Astrocyte (in vitro differentiated cells and primary cell): ENCODE measurements around the gene ETFB. TPM values are rescaled to one million over a fixed set of nuclear protein-coding genes. Genes with fewer than 3 reads are reported as not detected.

ENCODE experiments used
- DNase-seq: peaks from one replicate; pipeline ENCODE4 v3.0.0-alpha.2; 2010; ENCODE audit warnings: low read depth
- FAIRE-seq: peaks from 2 replicates; lab custom pipeline; 2011; peaks lifted over from hg19 to GRCh38; lab: Jason Lieb, UNC
- H2AFZ ChIP-seq: 2 replicates; pipeline ENCODE4 v1.6.0; 2012; ENCODE audit warnings: low read depth, low read length, inconsistent platforms
- H3K27ac ChIP-seq: 2 replicates; pipeline ENCODE4 v1.5.1; 2011; ENCODE audit warnings: low read depth, low read length, inconsistent platforms
- H3K27me3 ChIP-seq: 2 replicates; pipeline ENCODE4 v1.6.0; 2011; ENCODE audit warnings: low read length, inconsistent platforms; ENCODE audit not compliant: insufficient read depth
- H3K36me3 ChIP-seq: 2 replicates; pipeline ENCODE4 v1.5.1; 2011; ENCODE audit warnings: low read length, inconsistent platforms; ENCODE audit not compliant: insufficient read depth
- H3K4me1 ChIP-seq: 2 replicates; pipeline ENCODE4 v1.5.1; 2011; ENCODE audit warnings: low read length, inconsistent platforms; ENCODE audit not compliant: insufficient read depth
- H3K4me2 ChIP-seq: 2 replicates; pipeline ENCODE4 v1.6.0; 2012; ENCODE audit warnings: low read length, inconsistent platforms
- H3K4me3 ChIP-seq: 2 replicates; pipeline ENCODE4 v1.5.1; 2011; ENCODE audit warnings: low read depth, mild to moderate bottlenecking, low read length, inconsistent platforms; ENCODE audit not compliant: insufficient read depth
- H3K79me2 ChIP-seq: 2 replicates; pipeline ENCODE4 v1.6.0; 2012; ENCODE audit warnings: mild to moderate bottlenecking, low read length, inconsistent platforms; ENCODE audit not compliant: insufficient read depth
- H3K9ac ChIP-seq: 2 replicates; pipeline ENCODE4 v1.6.0; 2012; ENCODE audit warnings: mild to moderate bottlenecking, low read length, inconsistent platforms
- H3K9me3 ChIP-seq: 2 replicates; pipeline ENCODE4 v1.5.1; 2012; ENCODE audit warnings: low read depth, mild to moderate bottlenecking, low read length, inconsistent platforms; ENCODE audit not compliant: insufficient read depth
- H4K20me1 ChIP-seq: 2 replicates; pipeline ENCODE4 v1.6.0; 2012; ENCODE audit warnings: low read length, inconsistent platforms; ENCODE audit not compliant: insufficient read depth
- H3K27ac Mint-ChIP-seq: one replicate; pipeline ENCODE4 v1.8.0; 2021; ENCODE audit warnings: mild to moderate bottlenecking, mixed read lengths; ENCODE audit not compliant: unreplicated experiment
- H3K27me3 Mint-ChIP-seq: one replicate; pipeline ENCODE4 v1.8.0; 2021; ENCODE audit warnings: low read depth, mixed read lengths; ENCODE audit not compliant: unreplicated experiment
- H3K36me3 Mint-ChIP-seq: one replicate; pipeline ENCODE4 v1.8.0; 2021; ENCODE audit warnings: low read depth, mixed read lengths; ENCODE audit not compliant: unreplicated experiment
- H3K4me1 Mint-ChIP-seq: one replicate; pipeline ENCODE4 v1.8.0; 2021; ENCODE audit warnings: low read depth, mixed read lengths; ENCODE audit not compliant: unreplicated experiment
- H3K4me3 Mint-ChIP-seq: one replicate; pipeline ENCODE4 v1.8.0; 2021; ENCODE audit warnings: mild to moderate bottlenecking, moderate library complexity, mixed read lengths; ENCODE audit not compliant: unreplicated experiment
- H3K9me3 Mint-ChIP-seq: one replicate; pipeline ENCODE4 v1.8.0; 2021; ENCODE audit warnings: mild to moderate bottlenecking, mixed read lengths; ENCODE audit not compliant: unreplicated experiment
- CTCF ChIP-seq: IDR thresholded peaks from 2 replicates; pipeline ENCODE4 v1.5.1; 2011; ENCODE audit warnings: low read depth, mild to moderate bottlenecking, inconsistent platforms, low read length, moderate library complexity; ENCODE audit not compliant: insufficient read depth
- EZH2 ChIP-seq: IDR thresholded peaks from 2 replicates; pipeline ENCODE4 v1.6.1; 2012; ENCODE audit warnings: mild to moderate bottlenecking, low read length, inconsistent platforms; ENCODE audit not compliant: insufficient read depth
- total RNA-seq: library from RNA; stranded (reverse); gene quantifications from 2 replicates; pipeline ENCODE4 v1.2.1, GENCODE V29; 2021

The ETFB gene
- total RNA-seq, 1 donor from 2014 or later, result 64.3 TPM

GRCh38 chr19:51396175-51396574, 30.0 kb upstream of the ETFB start:
- no peak overlapping the region for H3K4me2 ChIP-seq
- TF ChIP-seq CTCF, result no peak
- H3K36me3 ChIP-seq, result no peaks in the 10 kb centered on the region
- no peak overlapping the region for H3K4me3 ChIP-seq
- H3K4me1 Mint-ChIP-seq, result peaks cover 9% of the 10 kb centered on the region
- no peaks in the 10 kb centered on the region for H3K4me1 ChIP-seq
- no peaks in the 10 kb centered on the region for H3K36me3 Mint-ChIP-seq
- no peak overlapping the region for H3K4me3 Mint-ChIP-seq
- no peak overlapping the region for H3K9ac ChIP-seq
- FAIRE-seq, result no peak
- H3K27ac ChIP-seq, result no peak overlapping the region
- H3K9me3 Mint-ChIP-seq, result peaks cover 5% of the 10 kb centered on the region
- no peaks in the 10 kb centered on the region for H3K27me3 Mint-ChIP-seq
- no peaks in the 10 kb centered on the region for H3K9me3 ChIP-seq
- H3K27me3 ChIP-seq, result no peaks in the 10 kb centered on the region
- no peak for DNase-seq
- no peaks in the 10 kb centered on the region for H3K79me2 ChIP-seq
- H3K27ac Mint-ChIP-seq, result no peak overlapping the region
- no peak overlapping the region for H2AFZ ChIP-seq
- H4K20me1 ChIP-seq, result no peaks in the 10 kb centered on the region

- peak; percentile 39 for FAIRE-seq
- peaks cover 3% of the 10 kb centered on the region for H3K9me3 Mint-ChIP-seq
Measured at GRCh38 chr19:51394050-51394836, 28.1 kb upstream of the ETFB start.

More at GRCh38 chr19:51394050-51394836, 28.1 kb upstream of the ETFB start:
- no peaks in the 10 kb centered on the region for H3K27me3 ChIP-seq
- no peaks in the 10 kb centered on the region for H3K4me1 ChIP-seq
- H2AFZ ChIP-seq, result peak overlapping the region; percentile 88
- no peaks in the 10 kb centered on the region for H3K79me2 ChIP-seq
- H3K9ac ChIP-seq, result peak overlapping the region; percentile 55
- peaks cover 9% of the 10 kb centered on the region for H3K4me1 Mint-ChIP-seq
- H4K20me1 ChIP-seq, result no peaks in the 10 kb centered on the region
- H3K36me3 Mint-ChIP-seq, result no peaks in the 10 kb centered on the region
- H3K4me2 ChIP-seq, result peak overlapping the region; percentile 80
- H3K4me3 ChIP-seq, result peak overlapping the region; percentile 49
- H3K27ac Mint-ChIP-seq, result peak overlapping the region; percentile 86
- H3K36me3 ChIP-seq, result no peaks in the 10 kb centered on the region
- H3K4me3 Mint-ChIP-seq, result peak overlapping the region; percentile 80
- TF ChIP-seq CTCF, result no peak
- TF ChIP-seq EZH2, result no peak
- no peaks in the 10 kb centered on the region for H3K27me3 Mint-ChIP-seq
- no peaks in the 10 kb centered on the region for H3K9me3 ChIP-seq
- no peak overlapping the region for H3K27ac ChIP-seq
- DNase-seq, result peak; percentile 96
